Neuronal stem cell (in vitro differentiated cells): ENCODE results near the gene PKD1L1.

Experiments
- DNase-seq: peaks from one replicate; pipeline ENCODE4 v3.0.0-alpha.2; 2013; ENCODE audit warnings: low spot score
- H2AFZ ChIP-seq: one replicate; pipeline ENCODE4 v1.6.1; 2013; ENCODE audit warnings: mild to moderate bottlenecking, low read length, inconsistent platforms
- H2AK5ac ChIP-seq: 2 replicates; pipeline ENCODE4 v1.6.1; 2013; ENCODE audit warnings: low read depth, mild to moderate bottlenecking, inconsistent platforms, low read length, moderate library complexity, mixed read lengths
- H2BK120ac ChIP-seq: 2 replicates; pipeline ENCODE4 v1.6.1; 2013; ENCODE audit warnings: low read depth, mild to moderate bottlenecking, inconsistent platforms, low read length, moderate library complexity, mixed read lengths
- H2BK12ac ChIP-seq: one replicate; pipeline ENCODE4 v1.6.1; 2013; ENCODE audit warnings: low read length, inconsistent platforms
- H2BK15ac ChIP-seq: 2 replicates; pipeline ENCODE4 v1.6.1; 2013; ENCODE audit warnings: mild to moderate bottlenecking, low read length, inconsistent platforms, mixed read lengths
- H2BK5ac ChIP-seq: one replicate; pipeline ENCODE4 v1.6.1; 2013; ENCODE audit warnings: inconsistent platforms, mild to moderate bottlenecking, low read length, moderate library complexity
- H3K14ac ChIP-seq: one replicate; pipeline ENCODE4 v1.6.1; 2013; ENCODE audit warnings: low read length, inconsistent platforms
- H3K18ac ChIP-seq: 2 replicates; pipeline ENCODE4 v1.6.1; 2013; ENCODE audit warnings: low read length, inconsistent platforms
- H3K23ac ChIP-seq: 2 replicates; pipeline ENCODE4 v1.6.1; 2013; ENCODE audit warnings: low read depth, mild to moderate bottlenecking, mixed read lengths, low read length, inconsistent platforms; ENCODE audit not compliant: poor library complexity
- H3K27ac ChIP-seq: replicated peaks from 3 replicates; pipeline ENCODE4 v1.5.1; 2013; ENCODE audit warnings: low read length, inconsistent platforms
- H3K27me3 ChIP-seq, 3 experiments: 2 replicates each; pipeline ENCODE4 v1.6.1; 2013; ENCODE audit warnings: low read length in 3 of 3, mild to moderate bottlenecking in 2 of 3, inconsistent platforms in 1 of 3, low read depth in 1 of 3, mixed read lengths in 1 of 3, moderate library complexity in 1 of 3; ENCODE audit not compliant: control insufficient read depth in 3 of 3, insufficient read depth in 3 of 3
- H3K36me3 ChIP-seq, 2 donors: replicated peaks in 1 of 2; 2 replicates each; pipeline ENCODE4 v1.6.1; 2013; ENCODE audit warnings: low read length in 2 of 2; ENCODE audit not compliant: control insufficient read depth in 2 of 2, insufficient read depth in 2 of 2
- H3K4ac ChIP-seq: 2 replicates; pipeline ENCODE4 v1.6.1; 2013; ENCODE audit warnings: inconsistent platforms, mild to moderate bottlenecking, low read length, moderate library complexity
- H3K4me1 ChIP-seq, 2 donors: 1 replicate in 1 of 2; 2 replicates in 1 of 2; pipeline ENCODE4 v1.6.1; 2013; ENCODE audit warnings: low read length in 2 of 2, low read depth in 1 of 2; ENCODE audit not compliant: control insufficient read depth in 2 of 2, insufficient read depth in 1 of 2
- H3K4me2 ChIP-seq: one replicate; pipeline ENCODE4 v1.6.1; 2013; ENCODE audit warnings: mild to moderate bottlenecking, low read length, inconsistent platforms; ENCODE audit not compliant: insufficient read depth, poor library complexity, severe bottlenecking
- H3K4me3 ChIP-seq, 2 donors: 2 replicates each; pipeline ENCODE4 v1.5.1; 2013; ENCODE audit warnings: low read length in 2 of 2, mild to moderate bottlenecking in 2 of 2, inconsistent platforms in 1 of 2, moderate library complexity in 1 of 2
- H3K79me1 ChIP-seq: one replicate; pipeline ENCODE4 v1.6.1; 2013; ENCODE audit warnings: low read depth, mild to moderate bottlenecking, inconsistent platforms, low read length, moderate library complexity
- H3K9ac ChIP-seq: one replicate; pipeline ENCODE4 v1.6.1; 2013; ENCODE audit warnings: mild to moderate bottlenecking, low read depth, low read length, inconsistent platforms; ENCODE audit not compliant: poor library complexity
- H3K9me3 ChIP-seq, 2 donors: replicated peaks in 1 of 2; 2 replicates each; pipeline versions ENCODE3 to v1.6.1; 2013; ENCODE audit warnings: low read length in 2 of 2, mild to moderate bottlenecking in 2 of 2, inconsistent platforms in 1 of 2, low read depth in 1 of 2, mixed read lengths in 1 of 2, moderate library complexity in 1 of 2; ENCODE audit not compliant: control insufficient read depth in 2 of 2, insufficient read depth in 1 of 2
- H4K8ac ChIP-seq: one replicate; pipeline ENCODE4 v1.6.1; 2013; ENCODE audit warnings: low read depth, mild to moderate bottlenecking, inconsistent platforms, low read length, moderate library complexity
- H4K91ac ChIP-seq: one replicate; pipeline ENCODE4 v1.6.1; 2013; ENCODE audit warnings: low read length, low read depth, mild to moderate bottlenecking, inconsistent platforms; ENCODE audit not compliant: poor library complexity
- WGBS, 2 donors: extraction: QIAGEN DNeasy Blood & Tissue Kit; methylation state at CpG; one replicate each; pipeline ENCODE4 v1.1.7; 2013; ENCODE audit warnings: missing lambda C conversion rate in 2 of 2, mixed read lengths in 1 of 2; ENCODE audit not compliant: insufficient read length in 2 of 2, insufficient replicate concordance in 1 of 2; ENCODE audit errors: extremely low coverage in 2 of 2; 5-methylcytosine and 5-hydroxymethylcytosine counted together

PKD1L1 gene

DNA sequence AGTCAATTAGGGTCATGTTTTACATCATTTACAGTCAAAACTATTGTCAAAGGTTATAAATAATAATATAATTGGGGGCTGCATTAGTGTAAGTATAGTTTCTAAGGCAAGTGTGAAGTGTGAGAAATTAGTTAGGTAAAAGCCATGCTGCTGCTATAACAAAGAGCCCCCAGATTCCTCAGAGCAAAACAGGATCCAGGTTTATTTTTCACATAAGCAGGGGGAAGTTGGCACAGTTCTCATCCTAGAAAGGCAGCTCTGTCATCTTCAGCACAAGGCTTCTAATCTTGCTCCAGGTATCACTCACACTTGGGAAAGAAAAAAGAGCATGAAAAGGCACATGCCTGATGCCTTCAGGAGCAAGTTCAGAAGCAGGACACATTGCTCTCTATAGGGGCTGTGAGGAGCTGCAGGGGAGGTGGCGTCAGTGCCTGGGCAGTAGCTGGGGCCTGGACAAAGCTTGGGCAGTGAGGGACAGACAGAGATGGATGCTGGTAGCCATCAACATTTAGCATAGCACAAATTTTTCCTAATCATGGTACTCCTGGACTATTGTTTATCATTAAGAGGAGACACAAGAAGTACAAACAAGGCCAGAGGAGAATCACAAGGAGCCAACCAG, 170.6 kb downstream of the PKD1L1 start:
- no peak overlapping the region for H3K4ac ChIP-seq
- no CpG with 5 or more reads among the region's 1 CpG for WGBS, 2 donors

DNA sequence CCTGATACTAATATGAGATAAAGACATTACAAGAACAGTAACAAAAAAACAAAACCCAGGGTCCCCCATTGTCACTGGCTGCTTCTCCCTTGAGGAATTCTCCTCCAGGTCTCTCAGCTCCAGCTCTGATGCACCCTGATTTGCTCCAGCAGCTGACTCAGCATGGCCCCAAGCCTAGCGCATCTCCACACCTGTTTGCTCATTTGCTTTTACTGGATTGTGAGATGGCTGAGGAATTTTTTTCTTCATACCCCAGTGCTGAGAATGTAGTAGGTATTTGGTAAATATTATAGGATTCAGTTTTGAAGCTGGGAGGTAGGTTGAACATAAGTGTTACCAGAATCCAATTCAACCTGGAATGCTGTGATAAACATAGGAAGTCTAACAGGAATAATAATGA, 171.9 kb downstream of the PKD1L1 start:
- no peak overlapping the region for H3K4me3 ChIP-seq
- H2AFZ ChIP-seq: no peak overlapping the region
- H2BK120ac ChIP-seq: no peak overlapping the region
- H3K23ac ChIP-seq: no peak overlapping the region
- H3K9ac ChIP-seq: no peak overlapping the region
- H3K9me3 ChIP-seq: peaks cover 2 to 4% of the 10 kb centered on the region in 2 donors
- no peaks in the 10 kb centered on the region for H3K79me1 ChIP-seq
- H3K4ac ChIP-seq: no peak overlapping the region
- no peak for DNase-seq
- no peak overlapping the region for H4K8ac ChIP-seq
- H2BK12ac ChIP-seq: no peak overlapping the region
- no peak overlapping the region for H3K27ac ChIP-seq
- no peaks in the 10 kb centered on the region for H3K36me3 ChIP-seq
- no peak overlapping the region for H3K18ac ChIP-seq
- H3K27me3 ChIP-seq: no peaks in the 10 kb centered on the region
- H2BK15ac ChIP-seq: no peak overlapping the region
- no peaks in the 10 kb centered on the region for H3K4me1 ChIP-seq
- WGBS, 2 donors: no CpG with 5 or more reads among the region's 1 CpG
- H4K91ac ChIP-seq: no peak overlapping the region
- no peak overlapping the region for H3K4me2 ChIP-seq
- no peak overlapping the region for H2BK5ac ChIP-seq
- H3K14ac ChIP-seq: no peak overlapping the region
- no peak overlapping the region for H2AK5ac ChIP-seq

More for the DNA sequence above, 170.6 kb downstream of the PKD1L1 start:
- Histone ChIP-seq H3K36me3 (no peaks in the 10 kb centered on the region), H3K27ac (no peak overlapping the region), H2AFZ (peak overlapping the region; percentile 10), H3K9ac (no peak overlapping the region), H4K91ac (no peak overlapping the region), H3K9me3 (peaks cover 2 to 4% of the 10 kb centered on the region in 2 donors), H2AK5ac (no peak overlapping the region), H3K18ac (no peak overlapping the region), H2BK15ac (no peak overlapping the region), H3K23ac (no peak overlapping the region), H2BK5ac (no peak overlapping the region), H3K79me1 (no peaks in the 10 kb centered on the region), H3K4me1 (no peaks in the 10 kb centered on the region), H4K8ac (no peak overlapping the region), H3K4me3 (peak overlapping the region in 1 of 2 donors; percentile 66), H3K4me2 (no peak overlapping the region), H2BK12ac (no peak overlapping the region), H3K27me3 (no peaks in the 10 kb centered on the region), H3K14ac (no peak overlapping the region), H2BK120ac (no peak overlapping the region)
- DNase-seq: no peak

DNA sequence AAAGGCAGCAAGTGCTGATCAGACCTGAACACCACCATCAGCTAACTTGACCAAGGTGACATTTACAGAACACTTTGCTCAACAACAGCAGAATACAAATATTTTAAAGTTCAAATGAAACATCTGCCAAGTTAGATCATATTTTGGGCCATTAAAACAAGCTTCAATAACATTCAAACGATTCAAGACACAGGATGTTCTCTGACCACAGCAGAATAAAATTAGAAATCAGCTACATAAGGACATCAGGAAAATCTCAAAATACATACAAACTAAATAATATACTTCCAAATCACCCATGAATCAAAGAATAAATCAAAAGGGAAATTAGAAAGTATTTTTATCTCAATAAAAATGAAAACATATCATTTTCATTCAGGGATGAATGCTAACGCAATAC, 173.0 kb downstream of the PKD1L1 start:
- no peaks in the 10 kb centered on the region for H3K36me3 ChIP-seq
- H3K4me1 ChIP-seq: no peaks in the 10 kb centered on the region
- no peak overlapping the region for H4K91ac ChIP-seq
- no peak for DNase-seq
- H3K9ac ChIP-seq: no peak overlapping the region
- no peak overlapping the region for H2BK5ac ChIP-seq
- H3K14ac ChIP-seq: no peak overlapping the region
- H4K8ac ChIP-seq: no peak overlapping the region
- WGBS, 2 donors: no CpG with 5 or more reads among the region's 2 CpGs
- H2AK5ac ChIP-seq: no peak overlapping the region
- no peak overlapping the region for H2BK12ac ChIP-seq
- H3K23ac ChIP-seq: no peak overlapping the region
- H3K4ac ChIP-seq: no peak overlapping the region
- H3K27ac ChIP-seq: no peak overlapping the region
- H2BK120ac ChIP-seq: no peak overlapping the region
- H2AFZ ChIP-seq: no peak overlapping the region
- no peak overlapping the region for H2BK15ac ChIP-seq
- no peaks in the 10 kb centered on the region for H3K27me3 ChIP-seq
- no peaks in the 10 kb centered on the region for H3K79me1 ChIP-seq
- H3K9me3 ChIP-seq: peaks cover 2 to 4% of the 10 kb centered on the region in 2 donors
- no peak overlapping the region for H3K18ac ChIP-seq
- no peak overlapping the region for H3K4me2 ChIP-seq
- no peak overlapping the region for H3K4me3 ChIP-seq

DNA sequence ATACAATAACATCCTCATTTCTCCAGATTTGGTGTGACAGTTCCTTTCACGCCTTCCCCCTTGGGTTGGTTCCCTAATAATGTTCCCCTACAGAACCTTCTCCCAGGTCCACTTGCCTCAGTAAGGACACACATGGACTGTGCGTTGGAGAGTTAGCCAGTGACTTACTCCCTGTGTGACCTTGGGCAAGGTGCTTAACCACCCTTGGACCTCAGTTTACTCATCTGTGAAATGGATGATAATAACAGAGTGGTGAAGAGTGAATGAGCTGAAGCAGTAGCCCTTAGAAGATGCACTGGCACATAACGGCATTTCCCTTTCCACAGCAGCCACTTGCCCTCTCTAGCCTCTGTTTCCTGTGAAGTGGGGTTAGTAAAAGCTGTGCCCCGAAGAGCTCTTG, 175.8 kb downstream of the PKD1L1 start:
- no peak overlapping the region for H3K23ac ChIP-seq

More for the DNA sequence above, 175.8 kb downstream of the PKD1L1 start:
- Histone ChIP-seq H3K4me1 (no peaks in the 10 kb centered on the region), H2AK5ac (no peak overlapping the region), H3K9ac (no peak overlapping the region), H3K18ac (no peak overlapping the region), H4K8ac (no peak overlapping the region), H3K79me1 (no peaks in the 10 kb centered on the region), H4K91ac (peak overlapping the region; percentile 15), H2BK15ac (no peak overlapping the region), H3K27me3 (no peaks in the 10 kb centered on the region), H3K4me3 (no peak overlapping the region), H2BK12ac (no peak overlapping the region), H3K4ac (no peak overlapping the region), H2BK120ac (no peak overlapping the region), H2BK5ac (no peak overlapping the region), H3K36me3 (no peaks in the 10 kb centered on the region), H3K14ac (no peak overlapping the region), H3K4me2 (no peak overlapping the region), H2AFZ (no peak overlapping the region), H3K9me3 (peaks cover 0 to under 1% of the 10 kb centered on the region in 2 donors), H3K27ac (no peak overlapping the region)
- DNase-seq: no peak
- no CpG with 5 or more reads among the region's 4 CpGs for WGBS, 2 donors
